T-helper 9 cell (primary cell): Measurements from ENCODE around the gene ADCYAP1R1.
"Not testable (repeated sequence)": the region's sequence is repeated elsewhere in the genome, so short reads cannot be mapped to it uniquely, and the experiment has no call there.

Experiments used
- DNase-seq: peaks from one replicate; pipeline ENCODE4 v3.0.0-alpha.2; 2020

Gene ADCYAP1R1

GRCh38 chr7:31146030-31146429 lies 93.9 kb downstream of the ADCYAP1R1 start:
- no peak for DNase-seq

GRCh38 chr7:31146538-31146937 lies 94.4 kb downstream of the ADCYAP1R1 start:
- no peak for DNase-seq

GRCh38 chr7:31151849-31152248 lies 99.7 kb downstream of the ADCYAP1R1 start:
- no peak for DNase-seq

- not testable (repeated sequence) for DNase-seq
These were observed 101.2 kb downstream of the ADCYAP1R1 start for GRCh38 chr7:31153318-31153717.

- DNase-seq = no peak
These were observed 108.8 kb downstream of the ADCYAP1R1 start for GRCh38 chr7:31160941-31161340.
